GM23338 (cell line): Measurements from ENCODE around the gene ADGRD1.

ENCODE experiments used
- CTCF ChIP-seq, 2 experiments: fragments of 200-600 bp in 1 of 2; sonication (generic) in 1 of 2; conservative IDR thresholded peaks; 2 replicates each; pipeline versions ENCODE4 v1.5.1 to v1.6.1; 2016 to 2017; ENCODE audit warnings: antibody characterized with exemption in 2 of 2, low read depth in 2 of 2, mild to moderate bottlenecking in 2 of 2, moderate library complexity in 1 of 2
- EZH2 ChIP-seq: fragments of 200-600 bp; sonication (generic); IDR thresholded peaks from one replicate; pipeline ENCODE4 v1.8.0; 2017; ENCODE audit warnings: antibody characterized with exemption, mild to moderate bottlenecking, low read depth; ENCODE audit not compliant: unreplicated experiment
- JUNB ChIP-seq: IDR thresholded peaks from one replicate; pipeline ENCODE4 v1.6.1; 2016; ENCODE audit warnings: antibody characterized with exemption; ENCODE audit not compliant: unreplicated experiment
- POLR2AphosphoS5 ChIP-seq: IDR thresholded peaks from 2 replicates; pipeline ENCODE4 v1.6.1; 2016; ENCODE audit warnings: antibody characterized with exemption, low read depth
- TF ChIP-seq, protein P1 (sequence below): IDR thresholded peaks from 2 replicates; pipeline ENCODE4 v1.6.1; 2016; ENCODE audit warnings: antibody characterized with exemption
- TF ChIP-seq, protein P2 (sequence below): fragments of 250-450 bp; sonication (Bioruptor Pico); IDR thresholded peaks from 2 replicates; pipeline ENCODE4 v1.5.0; 2020; ENCODE audit warnings: mild to moderate bottlenecking, moderate library complexity
- TF ChIP-seq, protein P3 (sequence below): IDR thresholded peaks from one replicate; pipeline ENCODE4 v1.6.1; 2018; ENCODE audit warnings: antibody characterized with exemption; ENCODE audit not compliant: unreplicated experiment

DNA sequence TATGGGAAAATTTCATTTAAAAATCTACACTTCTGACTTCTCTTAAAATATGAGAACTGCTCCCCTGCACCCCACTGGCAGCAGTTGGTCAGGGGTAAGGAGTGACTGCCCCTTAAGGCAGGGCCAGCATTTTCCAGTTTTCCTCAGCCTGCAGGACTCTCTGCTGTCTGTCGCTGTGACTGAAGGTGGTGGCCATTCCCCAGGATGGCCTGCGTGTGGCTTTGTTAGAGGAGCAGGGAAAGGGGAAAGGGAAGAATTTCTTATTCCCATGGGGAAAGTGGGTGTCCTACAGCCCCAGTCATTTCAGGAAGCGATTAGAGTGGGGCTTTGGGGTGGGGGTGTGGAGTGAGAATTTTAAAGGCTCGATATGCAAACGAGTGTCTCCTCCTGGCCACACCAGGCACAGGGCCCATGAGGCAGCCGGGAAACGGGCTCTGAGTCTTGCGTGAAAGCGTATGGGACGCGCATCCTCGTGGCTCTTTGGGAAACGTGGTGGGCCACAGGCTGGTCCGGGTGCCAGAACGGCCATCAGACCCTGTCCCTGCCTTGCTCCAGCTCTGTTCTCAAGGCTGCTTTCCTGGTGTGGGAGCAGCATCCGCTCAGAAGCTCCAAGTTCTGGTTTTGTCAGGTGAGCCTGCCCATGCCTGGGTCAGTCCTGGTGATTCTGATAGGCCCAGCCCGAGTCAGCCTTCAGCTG is 23.5 kb downstream of the ADGRD1 start:
- TF ChIP-seq CTCF (conservative IDR thresholded peaks at IDR 0.05; ENCODE audit: low read depth in 2 of 2) (no peak), POLR2AphosphoS5 (no peak), EZH2 (no peak), JUNB (no peak)
- TF ChIP-seq, protein P1, sequence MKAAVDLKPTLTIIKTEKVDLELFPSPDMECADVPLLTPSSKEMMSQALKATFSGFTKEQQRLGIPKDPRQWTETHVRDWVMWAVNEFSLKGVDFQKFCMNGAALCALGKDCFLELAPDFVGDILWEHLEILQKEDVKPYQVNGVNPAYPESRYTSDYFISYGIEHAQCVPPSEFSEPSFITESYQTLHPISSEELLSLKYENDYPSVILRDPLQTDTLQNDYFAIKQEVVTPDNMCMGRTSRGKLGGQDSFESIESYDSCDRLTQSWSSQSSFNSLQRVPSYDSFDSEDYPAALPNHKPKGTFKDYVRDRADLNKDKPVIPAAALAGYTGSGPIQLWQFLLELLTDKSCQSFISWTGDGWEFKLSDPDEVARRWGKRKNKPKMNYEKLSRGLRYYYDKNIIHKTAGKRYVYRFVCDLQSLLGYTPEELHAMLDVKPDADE: no peak
- TF ChIP-seq, protein P2, sequence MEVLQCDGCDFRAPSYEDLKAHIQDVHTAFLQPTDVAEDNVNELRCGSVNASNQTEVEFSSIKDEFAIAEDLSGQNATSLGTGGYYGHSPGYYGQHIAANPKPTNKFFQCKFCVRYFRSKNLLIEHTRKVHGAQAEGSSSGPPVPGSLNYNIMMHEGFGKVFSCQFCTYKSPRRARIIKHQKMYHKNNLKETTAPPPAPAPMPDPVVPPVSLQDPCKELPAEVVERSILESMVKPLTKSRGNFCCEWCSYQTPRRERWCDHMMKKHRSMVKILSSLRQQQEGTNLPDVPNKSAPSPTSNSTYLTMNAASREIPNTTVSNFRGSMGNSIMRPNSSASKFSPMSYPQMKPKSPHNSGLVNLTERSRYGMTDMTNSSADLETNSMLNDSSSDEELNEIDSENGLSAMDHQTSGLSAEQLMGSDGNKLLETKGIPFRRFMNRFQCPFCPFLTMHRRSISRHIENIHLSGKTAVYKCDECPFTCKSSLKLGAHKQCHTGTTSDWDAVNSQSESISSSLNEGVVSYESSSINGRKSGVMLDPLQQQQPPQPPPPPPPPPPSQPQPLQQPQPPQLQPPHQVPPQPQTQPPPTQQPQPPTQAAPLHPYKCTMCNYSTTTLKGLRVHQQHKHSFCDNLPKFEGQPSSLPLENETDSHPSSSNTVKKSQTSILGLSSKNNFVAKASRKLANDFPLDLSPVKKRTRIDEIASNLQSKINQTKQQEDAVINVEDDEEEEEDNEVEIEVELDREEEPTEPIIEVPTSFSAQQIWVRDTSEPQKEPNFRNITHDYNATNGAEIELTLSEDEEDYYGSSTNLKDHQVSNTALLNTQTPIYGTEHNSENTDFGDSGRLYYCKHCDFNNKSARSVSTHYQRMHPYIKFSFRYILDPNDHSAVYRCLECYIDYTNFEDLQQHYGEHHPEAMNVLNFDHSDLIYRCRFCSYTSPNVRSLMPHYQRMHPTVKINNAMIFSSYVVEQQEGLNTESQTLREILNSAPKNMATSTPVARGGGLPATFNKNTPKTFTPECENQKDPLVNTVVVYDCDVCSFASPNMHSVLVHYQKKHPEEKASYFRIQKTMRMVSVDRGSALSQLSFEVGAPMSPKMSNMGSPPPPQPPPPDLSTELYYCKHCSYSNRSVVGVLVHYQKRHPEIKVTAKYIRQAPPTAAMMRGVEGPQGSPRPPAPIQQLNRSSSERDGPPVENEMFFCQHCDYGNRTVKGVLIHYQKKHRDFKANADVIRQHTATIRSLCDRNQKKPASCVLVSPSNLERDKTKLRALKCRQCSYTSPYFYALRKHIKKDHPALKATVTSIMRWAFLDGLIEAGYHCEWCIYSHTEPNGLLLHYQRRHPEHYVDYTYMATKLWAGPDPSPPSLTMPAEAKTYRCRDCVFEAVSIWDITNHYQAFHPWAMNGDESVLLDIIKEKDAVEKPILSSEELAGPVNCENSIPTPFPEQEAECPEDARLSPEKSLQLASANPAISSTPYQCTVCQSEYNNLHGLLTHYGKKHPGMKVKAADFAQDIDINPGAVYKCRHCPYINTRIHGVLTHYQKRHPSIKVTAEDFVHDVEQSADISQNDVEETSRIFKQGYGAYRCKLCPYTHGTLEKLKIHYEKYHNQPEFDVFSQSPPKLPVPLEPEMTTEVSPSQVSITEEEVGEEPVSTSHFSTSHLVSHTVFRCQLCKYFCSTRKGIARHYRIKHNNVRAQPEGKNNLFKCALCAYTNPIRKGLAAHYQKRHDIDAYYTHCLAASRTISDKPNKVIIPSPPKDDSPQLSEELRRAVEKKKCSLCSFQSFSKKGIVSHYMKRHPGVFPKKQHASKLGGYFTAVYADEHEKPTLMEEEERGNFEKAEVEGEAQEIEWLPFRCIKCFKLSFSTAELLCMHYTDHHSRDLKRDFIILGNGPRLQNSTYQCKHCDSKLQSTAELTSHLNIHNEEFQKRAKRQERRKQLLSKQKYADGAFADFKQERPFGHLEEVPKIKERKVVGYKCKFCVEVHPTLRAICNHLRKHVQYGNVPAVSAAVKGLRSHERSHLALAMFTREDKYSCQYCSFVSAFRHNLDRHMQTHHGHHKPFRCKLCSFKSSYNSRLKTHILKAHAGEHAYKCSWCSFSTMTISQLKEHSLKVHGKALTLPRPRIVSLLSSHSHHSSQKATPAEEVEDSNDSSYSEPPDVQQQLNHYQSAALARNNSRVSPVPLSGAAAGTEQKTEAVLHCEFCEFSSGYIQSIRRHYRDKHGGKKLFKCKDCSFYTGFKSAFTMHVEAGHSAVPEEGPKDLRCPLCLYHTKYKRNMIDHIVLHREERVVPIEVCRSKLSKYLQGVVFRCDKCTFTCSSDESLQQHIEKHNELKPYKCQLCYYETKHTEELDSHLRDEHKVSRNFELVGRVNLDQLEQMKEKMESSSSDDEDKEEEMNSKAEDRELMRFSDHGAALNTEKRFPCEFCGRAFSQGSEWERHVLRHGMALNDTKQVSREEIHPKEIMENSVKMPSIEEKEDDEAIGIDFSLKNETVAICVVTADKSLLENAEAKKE (CRISPR knock-in tag): no peak
- TF ChIP-seq, protein P3, sequence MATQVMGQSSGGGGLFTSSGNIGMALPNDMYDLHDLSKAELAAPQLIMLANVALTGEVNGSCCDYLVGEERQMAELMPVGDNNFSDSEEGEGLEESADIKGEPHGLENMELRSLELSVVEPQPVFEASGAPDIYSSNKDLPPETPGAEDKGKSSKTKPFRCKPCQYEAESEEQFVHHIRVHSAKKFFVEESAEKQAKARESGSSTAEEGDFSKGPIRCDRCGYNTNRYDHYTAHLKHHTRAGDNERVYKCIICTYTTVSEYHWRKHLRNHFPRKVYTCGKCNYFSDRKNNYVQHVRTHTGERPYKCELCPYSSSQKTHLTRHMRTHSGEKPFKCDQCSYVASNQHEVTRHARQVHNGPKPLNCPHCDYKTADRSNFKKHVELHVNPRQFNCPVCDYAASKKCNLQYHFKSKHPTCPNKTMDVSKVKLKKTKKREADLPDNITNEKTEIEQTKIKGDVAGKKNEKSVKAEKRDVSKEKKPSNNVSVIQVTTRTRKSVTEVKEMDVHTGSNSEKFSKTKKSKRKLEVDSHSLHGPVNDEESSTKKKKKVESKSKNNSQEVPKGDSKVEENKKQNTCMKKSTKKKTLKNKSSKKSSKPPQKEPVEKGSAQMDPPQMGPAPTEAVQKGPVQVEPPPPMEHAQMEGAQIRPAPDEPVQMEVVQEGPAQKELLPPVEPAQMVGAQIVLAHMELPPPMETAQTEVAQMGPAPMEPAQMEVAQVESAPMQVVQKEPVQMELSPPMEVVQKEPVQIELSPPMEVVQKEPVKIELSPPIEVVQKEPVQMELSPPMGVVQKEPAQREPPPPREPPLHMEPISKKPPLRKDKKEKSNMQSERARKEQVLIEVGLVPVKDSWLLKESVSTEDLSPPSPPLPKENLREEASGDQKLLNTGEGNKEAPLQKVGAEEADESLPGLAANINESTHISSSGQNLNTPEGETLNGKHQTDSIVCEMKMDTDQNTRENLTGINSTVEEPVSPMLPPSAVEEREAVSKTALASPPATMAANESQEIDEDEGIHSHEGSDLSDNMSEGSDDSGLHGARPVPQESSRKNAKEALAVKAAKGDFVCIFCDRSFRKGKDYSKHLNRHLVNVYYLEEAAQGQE: no peak
